Activated T-helper 1 cell treated with Interleukin-2 at 50 U/mL for 16 hours (primary cell): Measurements from ENCODE around the gene SLC35E1.
A peak's percentile ranks its signal among the peaks of the same experiment; 100 is the strongest.

Experiments used
- DNase-seq: peaks from one replicate; pipeline ENCODE4 v3.0.0-alpha.2; 2020; ENCODE audit warnings: low read depth

Gene SLC35E1

GRCh38 chr19:16596399-16596798, 24.2 kb upstream of the SLC35E1 start:
- no peak for DNase-seq

GRCh38 chr19:16595097-16595496, 22.9 kb upstream of the SLC35E1 start:
- no peak for DNase-seq

GRCh38 chr19:16594681-16595091, 22.5 kb upstream of the SLC35E1 start:
- DNase-seq, result no peak

GRCh38 chr19:16594131-16594586, 21.9 kb upstream of the SLC35E1 start:
- DNase-seq, result no peak

- no peak for DNase-seq
Observed at GRCh38 chr19:16593181-16593580, 21.0 kb upstream of the SLC35E1 start.

- DNase-seq, result no peak
Observed at GRCh38 chr19:16591803-16592556, 19.8 kb upstream of the SLC35E1 start.

- no peak for DNase-seq
Observed at GRCh38 chr19:16590876-16591802, 18.9 kb upstream of the SLC35E1 start.

- no peak for DNase-seq
Observed at GRCh38 chr19:16589917-16590316, 17.7 kb upstream of the SLC35E1 start.

GRCh38 chr19:16588824-16589577, 16.8 kb upstream of the SLC35E1 start:
- DNase-seq, result no peak

- DNase-seq, result peak; percentile 35
Observed at GRCh38 chr19:16587833-16588823, 15.9 kb upstream of the SLC35E1 start.

- peak; percentile 39 for DNase-seq
Observed at GRCh38 chr19:16586991-16587832, 15.0 kb upstream of the SLC35E1 start.

GRCh38 chr19:16586477-16586871, 14.3 kb upstream of the SLC35E1 start:
- DNase-seq, result no peak

GRCh38 chr19:16585808-16586476, 13.7 kb upstream of the SLC35E1 start:
- no peak for DNase-seq

- DNase-seq, result no peak
Observed at GRCh38 chr19:16585094-16585801, 13.0 kb upstream of the SLC35E1 start.

- DNase-seq, result peak; percentile 80
Observed at GRCh38 chr19:16584248-16585093, 12.3 kb upstream of the SLC35E1 start.

GRCh38 chr19:16582486-16583261, 10.5 kb upstream of the SLC35E1 start:
- no peak for DNase-seq

- no peak for DNase-seq
Observed at GRCh38 chr19:16581971-16582343, 9.7 kb upstream of the SLC35E1 start.
